H9 (cell line): ENCODE measurements around the gene IL5RA. TPM values are rescaled to one million over a fixed set of nuclear protein-coding genes. Genes with fewer than 3 reads are reported as not detected.

Experiments
- DNase-seq: peaks from one replicate; pipeline ENCODE4 v3.0.0-alpha.2; 2017
- H2AFZ ChIP-seq: one replicate; pipeline ENCODE4 v1.6.1; 2013; ENCODE audit warnings: mild to moderate bottlenecking, low read length, control low read depth, moderate library complexity
- H2AK5ac ChIP-seq: 2 replicates; pipeline ENCODE4 v1.6.1; 2013; ENCODE audit warnings: low read length, control low read depth, mixed read lengths; ENCODE audit not compliant: insufficient read length
- H2BK120ac ChIP-seq: one replicate; pipeline ENCODE4 v1.6.1; 2013; ENCODE audit warnings: low read depth, mild to moderate bottlenecking, low read length, control low read depth, inconsistent platforms; ENCODE audit not compliant: poor library complexity, severe bottlenecking
- H2BK12ac ChIP-seq: 2 replicates; pipeline ENCODE4 v1.6.1; 2013; ENCODE audit warnings: low read length, control low read depth, mixed read lengths, low read depth; ENCODE audit not compliant: insufficient read length
- H2BK15ac ChIP-seq: 2 replicates; pipeline ENCODE4 v1.6.1; 2013; ENCODE audit warnings: low read depth, low read length, control low read depth
- H2BK20ac ChIP-seq: one replicate; pipeline ENCODE4 v1.6.1; 2013; ENCODE audit warnings: low read depth, mild to moderate bottlenecking, low read length, control low read depth, inconsistent platforms; ENCODE audit not compliant: poor library complexity, severe bottlenecking
- H2BK5ac ChIP-seq: 2 replicates; pipeline ENCODE4 v1.6.1; 2013; ENCODE audit warnings: low read length, control low read depth, mixed read lengths; ENCODE audit not compliant: insufficient read length
- H3K14ac ChIP-seq: 2 replicates; pipeline ENCODE4 v1.6.1; 2013; ENCODE audit warnings: low read length, control low read depth; ENCODE audit not compliant: insufficient read depth
- H3K18ac ChIP-seq: 2 replicates; pipeline ENCODE4 v1.6.1; 2013; ENCODE audit warnings: low read depth, mild to moderate bottlenecking, mixed read lengths, low read length, control low read depth; ENCODE audit not compliant: insufficient read length
- H3K23ac ChIP-seq: 2 replicates; pipeline ENCODE4 v1.6.1; 2013; ENCODE audit warnings: low read length, control low read depth, mixed read lengths, low read depth; ENCODE audit not compliant: insufficient read length
- H3K23me2 ChIP-seq: 2 replicates; pipeline ENCODE4 v1.6.1; 2013; ENCODE audit warnings: low read depth, mild to moderate bottlenecking, mixed read lengths, low read length, control low read depth; ENCODE audit not compliant: insufficient read length, poor library complexity, severe bottlenecking
- H3K27ac ChIP-seq: 2 replicates; pipeline ENCODE4 v1.5.1; 2013; ENCODE audit warnings: low read length, control low read depth, mixed read lengths, low read depth; ENCODE audit not compliant: insufficient read length
- H3K27me3 ChIP-seq: 2 replicates; pipeline ENCODE4 v1.6.1; 2013; ENCODE audit warnings: low read length, control low read depth, inconsistent platforms; ENCODE audit not compliant: insufficient read depth
- H3K4ac ChIP-seq: 2 replicates; pipeline ENCODE4 v1.6.1; 2013; ENCODE audit warnings: low read depth, mild to moderate bottlenecking, control low read depth, inconsistent platforms, low read length, moderate library complexity
- H3K4me1 ChIP-seq: 2 replicates; pipeline ENCODE4 v1.6.1; 2013; ENCODE audit warnings: low read length, control low read depth, inconsistent platforms; ENCODE audit not compliant: insufficient read depth
- H3K4me2 ChIP-seq: 2 replicates; pipeline ENCODE4 v1.6.1; 2013; ENCODE audit warnings: low read length, control low read depth, mixed read lengths; ENCODE audit not compliant: insufficient read length, insufficient read depth
- H3K56ac ChIP-seq: 2 replicates; pipeline ENCODE4 v1.6.1; 2013; ENCODE audit warnings: low read depth, mild to moderate bottlenecking, mixed read lengths, low read length, control low read depth; ENCODE audit not compliant: insufficient read length
- H3K79me1 ChIP-seq: 2 replicates; pipeline ENCODE4 v1.6.1; 2013; ENCODE audit warnings: low read depth, mild to moderate bottlenecking, moderate library complexity, low read length, control low read depth, inconsistent platforms; ENCODE audit not compliant: insufficient read depth, poor library complexity, severe bottlenecking
- H3K79me2 ChIP-seq: 2 replicates; pipeline ENCODE4 v1.6.1; 2013; ENCODE audit warnings: low read length, control low read depth, inconsistent platforms; ENCODE audit not compliant: insufficient read depth
- H3K9ac ChIP-seq: 2 replicates; pipeline ENCODE4 v1.6.1; 2013; ENCODE audit warnings: low read length, control low read depth, mixed read lengths; ENCODE audit not compliant: insufficient read length; ENCODE audit errors: extremely low read depth
- H3K9me3 ChIP-seq: one replicate; pipeline ENCODE4 v1.6.1; 2013; ENCODE audit warnings: low read depth, low read length, inconsistent platforms; ENCODE audit not compliant: control insufficient read depth
- H3T11ph ChIP-seq: one replicate; pipeline ENCODE4 v1.6.1; 2013; ENCODE audit warnings: mild to moderate bottlenecking, low read length, control low read depth, inconsistent platforms
- H4K20me1 ChIP-seq: one replicate; pipeline ENCODE4 v1.6.1; 2013; ENCODE audit not compliant: control insufficient read depth, insufficient read length, insufficient read depth
- H4K5ac ChIP-seq: 2 replicates; pipeline ENCODE4 v1.6.1; 2013; ENCODE audit warnings: low read depth, mild to moderate bottlenecking, mixed read lengths, low read length, control low read depth; ENCODE audit not compliant: insufficient read length
- H4K8ac ChIP-seq: replicated peaks from 2 replicates; pipeline ENCODE4 v1.6.1; 2013; ENCODE audit warnings: low read length, control low read depth, mixed read lengths, low read depth; ENCODE audit not compliant: insufficient read length
- H4K91ac ChIP-seq: 2 replicates; pipeline ENCODE4 v1.6.1; 2013; ENCODE audit warnings: low read depth, mild to moderate bottlenecking, moderate library complexity, mixed read lengths, low read length, control low read depth; ENCODE audit not compliant: insufficient read length
- H3K27ac Mint-ChIP-seq, 3 experiments: 2 replicates in 2 of 3; 3 replicates in 1 of 3; pipeline ENCODE4 v1.8.0; 2020 to 2021; ENCODE audit warnings: mixed read lengths in 3 of 3, mild to moderate bottlenecking in 1 of 3, moderate library complexity in 1 of 3
- H3K27me3 Mint-ChIP-seq: 2 replicates; pipeline ENCODE4 v1.8.0; 2021; ENCODE audit warnings: low read depth, mild to moderate bottlenecking, moderate library complexity, mixed read lengths
- H3K36me3 Mint-ChIP-seq, 3 experiments: 2 replicates in 2 of 3; 3 replicates in 1 of 3; pipeline ENCODE4 v1.8.0; 2020 to 2021; ENCODE audit warnings: low read depth in 3 of 3, mixed read lengths in 3 of 3; ENCODE audit not compliant: insufficient read depth in 1 of 3
- H3K4me1 Mint-ChIP-seq, 2 experiments: 2 replicates each; pipeline ENCODE4 v1.8.0; 2020; ENCODE audit warnings: mixed read lengths in 2 of 2
- H3K4me3 Mint-ChIP-seq, 2 experiments: 2 replicates in 1 of 2; 3 replicates in 1 of 2; pipeline ENCODE4 v1.8.0; 2020 to 2021; ENCODE audit warnings: mild to moderate bottlenecking in 2 of 2, mixed read lengths in 2 of 2, moderate library complexity in 1 of 2
- H3K9me3 Mint-ChIP-seq, 2 experiments: 2 replicates in 1 of 2; 3 replicates in 1 of 2; pipeline ENCODE4 v1.8.0; 2020; ENCODE audit warnings: mild to moderate bottlenecking in 2 of 2, mixed read lengths in 2 of 2, moderate library complexity in 1 of 2
- CTCF ChIP-seq: fragments of 200-600 bp; sonication (generic); conservative IDR thresholded peaks from 3 replicates; pipeline ENCODE4 v1.8.0; 2021; ENCODE audit warnings: antibody characterized with exemption, mild to moderate bottlenecking
- WGBS: extraction: QIAGEN DNeasy Blood & Tissue Kit; methylation state at CpG from one replicate; pipeline ENCODE4 v1.1.7; 2013; ENCODE audit warnings: missing lambda C conversion rate, low lambda C conversion rate, mixed read lengths; ENCODE audit not compliant: insufficient read length; ENCODE audit errors: extremely low coverage; 5-methylcytosine and 5-hydroxymethylcytosine counted together
- total RNA-seq: library from RNA; stranded (reverse); gene quantifications from 2 replicates; pipeline ENCODE4 v1.2.1, GENCODE V29; 2021

Gene IL5RA
- total RNA-seq, 1 experiment from 2014 or later, result not detected

DNA sequence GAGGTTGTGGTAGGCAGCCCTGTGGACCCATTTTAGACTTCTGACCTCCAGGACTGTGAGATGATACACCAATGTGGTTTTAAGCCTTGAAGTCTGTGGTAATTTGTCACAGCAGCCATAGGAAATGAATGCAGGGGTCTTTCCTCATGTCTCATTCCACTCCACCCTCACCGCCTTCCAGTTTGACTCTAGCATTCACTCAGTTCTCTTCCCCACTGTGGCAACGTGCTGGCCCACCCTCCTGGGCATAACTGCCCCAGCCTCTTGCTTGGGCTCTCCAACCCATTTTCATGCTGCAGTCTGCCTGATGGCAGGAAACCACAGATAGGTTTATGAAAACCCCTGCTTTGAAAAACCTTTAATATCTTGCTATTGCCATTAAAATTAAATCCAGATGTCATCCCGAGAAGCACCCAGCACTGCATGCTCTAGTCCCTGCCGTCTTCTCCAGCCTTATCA, 9.2 kb upstream of the IL5RA start:
- Histone ChIP-seq H4K91ac (no peak overlapping the region), H3K79me2 (no peaks in the 10 kb centered on the region), H2BK20ac (no peak overlapping the region), H3T11ph (no peak overlapping the region), H3K56ac (no peak overlapping the region), H2BK120ac (no peak overlapping the region), H3K9ac (no peak overlapping the region), H4K8ac (no peak overlapping the region), H3K9me3 (no peaks in the 10 kb centered on the region), H3K23me2 (no peaks in the 10 kb centered on the region), H3K4me2 (no peak overlapping the region), H3K4me1 (no peaks in the 10 kb centered on the region), H3K4ac (no peak overlapping the region), H4K20me1 (no peaks in the 10 kb centered on the region), H4K5ac (no peak overlapping the region), H3K27me3 (no peaks in the 10 kb centered on the region), H2BK5ac (no peak overlapping the region), H2BK12ac (no peak overlapping the region), H2AFZ (no peak overlapping the region), H3K18ac (no peak overlapping the region), H2BK15ac (no peak overlapping the region), H2AK5ac (no peak overlapping the region), H3K79me1 (no peaks in the 10 kb centered on the region), H3K27ac (no peak overlapping the region), H3K14ac (no peak overlapping the region), H3K23ac (no peak overlapping the region)
- Mint-ChIP-seq H3K27me3 (no peaks in the 10 kb centered on the region; the same call in 1 of the 2 replicates), H3K36me3 (no peaks in the 10 kb centered on the region), H3K4me3 (no peak overlapping the region), H3K4me1 (no peaks in the 10 kb centered on the region), H3K9me3 (no peaks in the 10 kb centered on the region; a peak in 1 of 5 replicates), H3K27ac (no peak overlapping the region)
- no CpG with 5 or more reads among the region's 4 CpGs for WGBS
- TF ChIP-seq CTCF, result no peak
- no peak for DNase-seq
